Thyroid gland (tissue), 4 donors: ENCODE measurements around the gene LYZL2. TPM values are rescaled to one million over a fixed set of nuclear protein-coding genes. Genes with fewer than 3 reads are reported as not detected.
"Not testable (repeated sequence)": the region's sequence is repeated elsewhere in the genome, so short reads cannot be mapped to it uniquely, and the experiment has no call there.

Source experiments
- DNase-seq, 2 donors: peaks; one replicate each; pipeline ENCODE4 v3.0.0-alpha.2; 2019
- H3K27ac ChIP-seq, 3 donors: fragments of 200-600 bp; sonication (generic); 1 replicate in 2 of 3; 2 replicates in 1 of 3; pipeline ENCODE4 v1.5.1; 2016 to 2019; ENCODE audit warnings: mild to moderate bottlenecking in 1 of 3, moderate library complexity in 1 of 3
- H3K27me3 ChIP-seq: fragments of 200-600 bp; sonication (generic); one replicate; pipeline ENCODE4 v1.5.1; 2019
- H3K36me3 ChIP-seq, 2 donors: fragments of 200-600 bp; sonication (generic); one replicate each; pipeline ENCODE4 v1.5.1; 2016 to 2019
- H3K4me1 ChIP-seq, 2 donors: fragments of 200-600 bp; sonication (generic); one replicate each; pipeline ENCODE4 v1.5.1; 2017 to 2019
- H3K4me3 ChIP-seq, 3 donors: fragments of 200-600 bp; sonication (generic); replicated peaks in 1 of 3; 1 replicate in 2 of 3; 2 replicates in 1 of 3; pipeline ENCODE4 v1.5.1; 2016; ENCODE audit warnings: mild to moderate bottlenecking in 1 of 3
- H3K9me3 ChIP-seq: fragments of 200-600 bp; sonication (generic); one replicate; pipeline ENCODE4 v1.5.1; 2017
- CTCF ChIP-seq, 6 experiments: fragments of 200-600 bp in 3 of 6; fragments of 450-650 bp in 3 of 6; sonication (generic) in 3 of 6; IDR thresholded peaks; one replicate each; pipeline ENCODE4 v1.5.1; 2016 to 2019; ENCODE audit warnings: antibody characterized with exemption in 6 of 6, mild to moderate bottlenecking in 2 of 6, inconsistent platforms in 1 of 6, moderate library complexity in 1 of 6
- POLR2A ChIP-seq, 2 donors: fragments of 450-650 bp; IDR thresholded peaks; one replicate each; pipeline ENCODE4 v1.6.1; 2017; ENCODE audit warnings: antibody characterized with exemption in 2 of 2, mild to moderate bottlenecking in 2 of 2, moderate library complexity in 1 of 2
- WGBS, 2 donors: methylation state at CpG; one replicate each; pipeline ENCODE4 v1.1.5; 2017; 5-methylcytosine and 5-hydroxymethylcytosine counted together
- intact Hi-C: fragments of 100-400 bp; cut with DNase I; formaldehyde crosslinking; loops from one replicate; pipeline ENCODE4 v1.15.1; 2023
- total RNA-seq, 4 donors: library from RNA; depleted of rRNA; stranded (reverse); fragments of >200 nt; gene quantifications; one replicate each; pipeline ENCODE4 v1.2.3, GENCODE V29; 2016

LYZL2 gene
- total RNA-seq, 4 donors from 2014 or later, result not detected

- Histone ChIP-seq H3K27me3 (no peaks in the 10 kb centered on the region), H3K4me1 (no peaks in the 10 kb centered on the region), H3K36me3 (no peaks in the 10 kb centered on the region), H3K4me3 (no peak overlapping the region), H3K27ac (no peak overlapping the region), H3K9me3 (no peaks in the 10 kb centered on the region)
- no peak for TF ChIP-seq CTCF (IDR thresholded peaks at IDR 0.05)
- TF ChIP-seq POLR2A (IDR thresholded peaks at IDR 0.05), result no peak
- DNase-seq, result no peak
- intact Hi-C loops, result no loop called here
- 91 to 94% methylated on average over 5 of the region's 5 CpGs for WGBS, 2 donors
Measured at GRCh38 chr10:30619966-30620365, 9.6 kb downstream of the LYZL2 start.

GRCh38 chr10:30617070-30617469, 12.5 kb downstream of the LYZL2 start:
- no peaks in the 10 kb centered on the region for H3K27me3 ChIP-seq
- no peaks in the 10 kb centered on the region for H3K36me3 ChIP-seq
- H3K27ac ChIP-seq, result no peak overlapping the region
- no peak overlapping the region for H3K4me3 ChIP-seq
- WGBS, 2 donors, result 90 to 91% methylated on average over 7 of the region's 7 CpGs
- no peak for DNase-seq
- H3K9me3 ChIP-seq, result no peaks in the 10 kb centered on the region
- no peak for TF ChIP-seq CTCF (IDR thresholded peaks at IDR 0.05)
- TF ChIP-seq POLR2A (IDR thresholded peaks at IDR 0.05), result no peak
- intact Hi-C loops, result no loop called here
- no peaks in the 10 kb centered on the region for H3K4me1 ChIP-seq

- 81 to 82% methylated on average over 8 of the region's 8 CpGs for WGBS, 2 donors
- H3K4me3 ChIP-seq, H3K27ac ChIP-seq, intact Hi-C loops, DNase-seq, H3K27me3 ChIP-seq, H3K4me1 ChIP-seq, H3K9me3 ChIP-seq, H3K36me3 ChIP-seq: not testable (repeated sequence)
Measured at GRCh38 chr10:30611041-30611440, 18.5 kb downstream of the LYZL2 start.

- H3K27me3 ChIP-seq, result no peaks in the 10 kb centered on the region
- no peak for DNase-seq
- WGBS, 2 donors, result 81 to 92% methylated on average over 6 of the region's 6 CpGs
- no peak overlapping the region for H3K27ac ChIP-seq
- H3K4me3 ChIP-seq, result no peak overlapping the region
- TF ChIP-seq POLR2A (IDR thresholded peaks at IDR 0.05) (no peak), CTCF (IDR thresholded peaks at IDR 0.05) (no peak)
- no peaks in the 10 kb centered on the region for H3K9me3 ChIP-seq
- intact Hi-C loops, result no loop called here
- no peaks in the 10 kb centered on the region for H3K4me1 ChIP-seq
- no peaks in the 10 kb centered on the region for H3K36me3 ChIP-seq
Measured at GRCh38 chr10:30607814-30608213, 21.7 kb downstream of the LYZL2 start.

- H3K4me1 ChIP-seq, result no peaks in the 10 kb centered on the region
- H3K4me3 ChIP-seq, result no peak overlapping the region
- no peak overlapping the region for H3K27ac ChIP-seq
- no peaks in the 10 kb centered on the region for H3K9me3 ChIP-seq
- intact Hi-C loops, result no loop called here
- DNase-seq, result no peak
- WGBS, 2 donors, result 76 to 82% methylated on average over 5 of the region's 5 CpGs
- TF ChIP-seq CTCF (IDR thresholded peaks at IDR 0.05) (no peak), POLR2A (IDR thresholded peaks at IDR 0.05) (no peak)
- no peaks in the 10 kb centered on the region for H3K27me3 ChIP-seq
- H3K36me3 ChIP-seq, result no peaks in the 10 kb centered on the region
Measured at GRCh38 chr10:30606313-30606712, 23.2 kb downstream of the LYZL2 start.

- DNase-seq, intact Hi-C loops, H3K4me1 ChIP-seq, H3K9me3 ChIP-seq, H3K36me3 ChIP-seq, H3K27ac ChIP-seq, H3K27me3 ChIP-seq, H3K4me3 ChIP-seq: not testable (repeated sequence)
- WGBS, 2 donors, result 45 to 54% methylated on average over 16 of the region's 16 CpGs
Measured at GRCh38 chr10:30605341-30606121, 24.0 kb downstream of the LYZL2 start.
